ENCODE results near the gene CBLC.

DNA sequence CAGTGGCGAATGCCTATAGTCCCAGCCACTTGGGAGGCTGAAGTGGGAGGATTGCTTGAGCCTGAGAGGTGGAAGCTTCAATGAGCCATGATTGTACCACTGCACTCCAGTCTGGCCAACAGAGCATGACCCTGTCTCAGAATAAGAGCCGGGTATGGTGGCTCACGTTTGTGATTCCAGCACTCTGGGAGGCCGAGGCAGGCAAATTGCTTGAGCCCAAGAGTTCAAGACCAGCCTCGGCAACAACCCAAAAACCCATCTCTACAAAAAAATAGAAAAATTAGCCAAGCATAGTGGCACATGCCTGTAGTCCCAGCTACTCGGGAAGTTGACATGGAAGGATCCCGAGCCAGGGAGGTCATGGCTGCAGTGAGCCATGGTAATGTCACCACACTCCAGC is 63.1 kb downstream of the CBLC start:
- TF ChIP-seq, protein P1, sequence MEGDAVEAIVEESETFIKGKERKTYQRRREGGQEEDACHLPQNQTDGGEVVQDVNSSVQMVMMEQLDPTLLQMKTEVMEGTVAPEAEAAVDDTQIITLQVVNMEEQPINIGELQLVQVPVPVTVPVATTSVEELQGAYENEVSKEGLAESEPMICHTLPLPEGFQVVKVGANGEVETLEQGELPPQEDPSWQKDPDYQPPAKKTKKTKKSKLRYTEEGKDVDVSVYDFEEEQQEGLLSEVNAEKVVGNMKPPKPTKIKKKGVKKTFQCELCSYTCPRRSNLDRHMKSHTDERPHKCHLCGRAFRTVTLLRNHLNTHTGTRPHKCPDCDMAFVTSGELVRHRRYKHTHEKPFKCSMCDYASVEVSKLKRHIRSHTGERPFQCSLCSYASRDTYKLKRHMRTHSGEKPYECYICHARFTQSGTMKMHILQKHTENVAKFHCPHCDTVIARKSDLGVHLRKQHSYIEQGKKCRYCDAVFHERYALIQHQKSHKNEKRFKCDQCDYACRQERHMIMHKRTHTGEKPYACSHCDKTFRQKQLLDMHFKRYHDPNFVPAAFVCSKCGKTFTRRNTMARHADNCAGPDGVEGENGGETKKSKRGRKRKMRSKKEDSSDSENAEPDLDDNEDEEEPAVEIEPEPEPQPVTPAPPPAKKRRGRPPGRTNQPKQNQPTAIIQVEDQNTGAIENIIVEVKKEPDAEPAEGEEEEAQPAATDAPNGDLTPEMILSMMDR (IDR thresholded peaks at IDR 0.05) = no peak
- TF ChIP-seq POLR2A (IDR thresholded peaks at IDR 0.05) = no peak
